ENCODE data around the gene WDR55.
"Not testable (repeated sequence)": the region's sequence is repeated elsewhere in the genome, so short reads cannot be mapped to it uniquely, and the experiment has no call there.

Gene WDR55

DNA sequence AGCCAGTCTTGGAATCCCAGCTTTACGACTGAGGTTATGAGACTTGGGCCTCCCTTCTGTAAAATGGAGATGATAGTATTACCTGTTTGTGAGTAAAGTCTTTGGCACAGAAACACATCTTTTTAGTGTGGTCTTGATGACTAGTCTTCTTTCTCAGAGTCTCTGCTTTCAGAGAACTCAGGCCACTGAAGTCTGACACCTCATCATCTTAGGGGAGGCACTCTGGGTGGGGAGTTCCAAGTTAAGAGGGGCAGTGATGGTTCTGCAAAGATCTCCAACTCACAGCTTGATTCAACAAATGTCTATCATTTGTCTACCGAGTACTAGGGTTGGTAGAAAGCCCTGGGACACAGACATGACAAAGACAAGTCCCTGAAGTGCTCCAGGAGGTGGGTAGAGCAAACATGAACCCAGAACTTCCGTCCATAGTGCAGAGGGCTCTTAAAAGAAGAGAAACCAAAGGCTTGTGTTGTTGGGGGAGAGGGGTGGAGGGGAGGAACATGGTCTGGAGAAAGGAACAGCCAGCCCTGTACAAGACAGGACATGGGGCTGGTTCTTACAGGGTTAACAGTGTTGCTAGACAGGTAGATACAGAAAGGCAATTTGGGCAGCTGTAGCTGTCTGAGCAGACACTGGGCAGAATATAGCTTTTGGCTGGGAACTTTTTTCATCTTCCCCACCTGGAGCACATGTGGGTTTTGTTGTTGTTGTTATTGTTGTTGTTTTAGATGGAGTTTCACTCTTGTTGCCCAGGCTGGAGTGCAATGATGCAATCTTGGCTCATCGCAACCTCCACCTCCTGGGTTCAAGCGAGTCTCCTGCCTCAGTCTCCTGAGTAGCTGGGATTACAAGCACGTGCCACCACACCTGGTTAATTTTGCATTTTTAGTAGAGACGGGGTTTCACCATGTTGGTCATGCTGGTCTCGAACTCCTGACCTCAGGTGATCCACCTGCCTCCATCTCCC lies 29.1 kb upstream of the WDR55 start:
- Histone ChIP-seq H3K27me3 (ENCODE audit: insufficient read depth, low read length) (no peaks in the 10 kb centered on the region), H3K4me3 (ENCODE audit: low read length) (no peak overlapping the region), H3K4me1 (ENCODE audit: insufficient read depth, low read length) (peaks cover 5% of the 10 kb centered on the region), H2AFZ (ENCODE audit: low read depth, low read length) (no peak overlapping the region), H3K36me3 (ENCODE audit: insufficient read depth, low read length) (no peaks in the 10 kb centered on the region), H3K9me3 (ENCODE audit: low read length) (peaks cover 6% of the 10 kb centered on the region)

DNA sequence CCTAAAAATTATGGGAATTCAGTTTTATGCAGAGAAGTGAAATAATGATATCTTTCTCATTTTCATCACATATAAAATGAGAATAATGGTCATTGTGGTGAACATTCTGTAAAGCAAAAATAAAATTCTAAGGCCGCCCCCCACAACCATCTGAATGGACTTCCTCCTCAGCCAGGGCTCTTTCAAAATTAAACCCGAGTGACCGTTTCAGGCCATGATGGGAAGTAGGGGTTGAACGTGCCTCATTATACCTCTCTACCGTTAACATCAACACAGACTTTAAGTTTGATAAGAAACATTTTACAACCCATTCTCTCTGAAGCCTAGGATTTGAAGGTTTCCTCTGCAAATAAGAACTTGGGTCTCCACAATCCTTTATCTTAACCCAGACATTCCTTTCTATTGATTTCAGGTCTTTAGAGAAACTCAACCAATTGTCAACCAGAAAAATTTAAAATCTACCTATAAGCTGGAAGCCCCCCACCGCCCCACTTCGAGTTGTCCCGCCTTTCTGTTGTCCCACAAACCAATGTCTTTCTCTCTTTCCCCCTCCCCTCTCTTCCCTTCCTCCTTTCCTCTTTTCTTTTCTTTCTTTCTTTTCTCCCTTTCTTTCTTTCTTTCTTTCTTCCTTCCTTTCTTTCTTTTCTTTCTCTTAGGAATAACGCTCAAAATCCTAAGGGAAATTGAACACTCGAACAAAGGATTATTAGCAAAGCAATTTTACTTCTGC lies 27.2 kb upstream of the WDR55 start:
- Histone ChIP-seq H3K9me3 (ENCODE audit: low read length) (peaks cover 3% of the 10 kb centered on the region), H3K4me1 (ENCODE audit: insufficient read depth, low read length) (peaks cover 5% of the 10 kb centered on the region), H2AFZ (ENCODE audit: low read depth, low read length) (no peak overlapping the region), H3K27me3 (ENCODE audit: insufficient read depth, low read length) (no peaks in the 10 kb centered on the region), H3K36me3 (ENCODE audit: insufficient read depth, low read length) (peaks cover 4% of the 10 kb centered on the region), H3K4me3 (ENCODE audit: low read length) (no peak overlapping the region)

DNA sequence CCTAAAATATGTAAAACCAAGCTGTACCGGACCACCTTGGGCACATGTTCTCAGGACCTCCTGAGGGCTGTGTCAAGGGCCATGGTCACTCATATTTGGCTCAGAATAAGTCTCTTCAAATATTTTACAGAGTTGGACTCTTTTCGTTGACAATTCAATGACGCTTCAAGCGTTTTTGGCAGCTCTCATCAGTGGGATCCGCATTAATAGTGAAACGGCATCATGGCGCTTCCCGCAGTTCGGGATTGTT lies 25.9 kb upstream of the WDR55 start:
- H2AFZ ChIP-seq (ENCODE audit: low read depth, low read length); H3K27me3 ChIP-seq (ENCODE audit: insufficient read depth, low read length); H3K4me1 ChIP-seq (ENCODE audit: insufficient read depth, low read length); H3K9me3 ChIP-seq (ENCODE audit: low read length): not testable (repeated sequence)
- peaks cover 14% of the 10 kb centered on the region for H3K36me3 ChIP-seq (ENCODE audit: insufficient read depth, low read length)
- H3K4me3 ChIP-seq (ENCODE audit: low read length): peak overlapping the region; percentile 27

DNA sequence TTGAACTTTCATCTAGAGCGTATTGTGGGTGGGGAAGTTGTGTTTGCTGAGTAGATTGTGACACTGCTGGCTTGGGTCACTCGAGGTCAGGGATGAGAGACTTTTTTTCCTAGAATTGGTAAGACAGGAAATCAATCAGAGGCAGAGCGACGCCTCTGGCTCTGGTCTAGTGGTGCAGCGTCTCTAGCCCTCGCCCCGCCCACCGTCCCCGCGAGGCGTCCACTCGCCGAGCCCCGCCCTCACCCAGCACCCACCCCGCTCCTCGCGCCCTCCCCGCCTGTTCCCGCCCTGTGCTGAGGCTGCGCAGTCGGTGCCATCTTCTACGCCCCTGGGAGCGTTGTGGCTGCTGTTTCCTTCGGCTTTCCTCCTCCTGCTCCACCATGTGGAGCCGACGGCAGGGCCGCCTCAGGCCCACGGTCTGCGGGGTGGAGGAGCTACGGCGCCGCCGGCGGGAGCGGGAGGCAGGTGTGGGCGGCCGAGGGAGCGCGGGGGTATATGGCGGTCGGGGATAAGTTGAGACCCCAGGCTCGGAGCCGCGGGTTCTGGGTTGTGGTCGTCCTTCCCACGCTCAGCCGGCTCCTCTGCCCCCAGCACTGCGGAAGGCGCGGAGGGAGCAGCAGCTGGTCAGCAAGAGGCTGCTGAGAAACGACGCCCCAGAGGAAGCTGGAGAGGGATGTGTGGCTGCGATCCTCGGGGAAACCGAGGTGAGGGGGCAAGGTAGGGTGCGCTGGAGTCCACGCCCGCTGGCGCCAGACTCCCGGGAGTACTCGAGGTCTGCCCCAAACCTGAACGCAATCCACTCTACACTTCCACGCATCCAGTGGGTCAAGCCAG lies 25.3 kb upstream of the WDR55 start, which contains the start of gene TMCO6:
TSS of gene TMCO6 (plus strand) at position 304 of the 834 bp plus-strand sequence. CDS start at position 381, 77 bp downstream.
- Histone ChIP-seq H3K36me3 (ENCODE audit: insufficient read depth, low read length) (peaks cover 20% of the 10 kb centered on the region), H2AFZ (ENCODE audit: low read depth, low read length) (peak within 1 kb of the TSS; percentile 11), H3K4me1 (ENCODE audit: insufficient read depth, low read length) (peaks cover 5% of the 10 kb centered on the region), H3K4me3 (ENCODE audit: low read length) (peak within 1 kb of the TSS; percentile 53), H3K27me3 (ENCODE audit: insufficient read depth, low read length) (no peaks in the 10 kb centered on the region), H3K9me3 (ENCODE audit: low read length) (no peaks in the 10 kb centered on the region)

DNA sequence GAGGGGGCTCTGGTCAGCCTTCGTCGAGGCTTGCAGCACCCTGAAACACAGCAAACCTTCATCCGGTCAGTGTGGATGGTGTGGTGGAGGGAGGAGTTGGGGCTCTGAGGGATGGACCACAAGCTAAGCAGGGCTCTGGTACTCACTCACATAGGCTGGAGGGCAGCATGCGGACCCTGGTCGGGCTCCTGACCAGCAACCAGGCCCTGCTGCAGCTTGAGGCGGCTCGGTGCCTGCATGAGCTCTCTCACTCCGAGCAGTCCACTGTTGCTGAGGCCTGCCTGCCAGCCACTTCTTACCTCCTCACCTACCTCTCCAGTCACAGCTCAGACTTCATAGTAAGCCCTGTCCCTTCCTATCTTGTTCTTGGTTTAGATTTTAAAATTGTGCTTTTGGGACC lies 23.0 kb upstream of the WDR55 start:
- H3K9me3 ChIP-seq (ENCODE audit: low read length): no peaks in the 10 kb centered on the region
- no peak overlapping the region for H3K4me3 ChIP-seq (ENCODE audit: low read length)
- no peak overlapping the region for H2AFZ ChIP-seq (ENCODE audit: low read depth, low read length)
- H3K4me1 ChIP-seq (ENCODE audit: insufficient read depth, low read length): peaks cover 11% of the 10 kb centered on the region
- no peaks in the 10 kb centered on the region for H3K27me3 ChIP-seq (ENCODE audit: insufficient read depth, low read length)
- H3K36me3 ChIP-seq (ENCODE audit: insufficient read depth, low read length): peaks cover 32% of the 10 kb centered on the region

DNA sequence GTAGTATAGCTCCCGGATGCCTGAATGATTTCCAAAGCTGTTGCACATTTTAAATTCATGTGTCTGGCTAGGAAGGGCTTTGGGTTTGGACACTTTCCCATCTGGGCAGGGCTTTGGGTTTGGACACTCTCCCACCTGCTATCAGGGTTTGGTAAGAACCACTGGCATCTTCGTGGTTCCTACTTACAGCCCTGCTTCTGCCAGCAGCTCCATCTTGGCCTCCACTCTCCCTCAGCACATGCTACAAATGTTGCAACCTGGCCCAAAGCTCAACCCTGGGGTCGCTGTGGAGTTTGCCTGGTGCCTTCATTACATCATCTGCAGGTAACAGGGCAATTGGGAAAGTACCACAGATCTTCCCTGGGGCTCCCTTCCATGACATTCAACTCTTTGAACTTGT lies 22.0 kb upstream of the WDR55 start:
- Histone ChIP-seq H3K4me1 (ENCODE audit: insufficient read depth, low read length) (peaks cover 14% of the 10 kb centered on the region), H2AFZ (ENCODE audit: low read depth, low read length) (no peak overlapping the region), H3K27me3 (ENCODE audit: insufficient read depth, low read length) (no peaks in the 10 kb centered on the region), H3K9me3 (ENCODE audit: low read length) (no peaks in the 10 kb centered on the region), H3K36me3 (ENCODE audit: insufficient read depth, low read length) (peaks cover 32% of the 10 kb centered on the region), H3K4me3 (ENCODE audit: low read length) (no peak overlapping the region)

DNA sequence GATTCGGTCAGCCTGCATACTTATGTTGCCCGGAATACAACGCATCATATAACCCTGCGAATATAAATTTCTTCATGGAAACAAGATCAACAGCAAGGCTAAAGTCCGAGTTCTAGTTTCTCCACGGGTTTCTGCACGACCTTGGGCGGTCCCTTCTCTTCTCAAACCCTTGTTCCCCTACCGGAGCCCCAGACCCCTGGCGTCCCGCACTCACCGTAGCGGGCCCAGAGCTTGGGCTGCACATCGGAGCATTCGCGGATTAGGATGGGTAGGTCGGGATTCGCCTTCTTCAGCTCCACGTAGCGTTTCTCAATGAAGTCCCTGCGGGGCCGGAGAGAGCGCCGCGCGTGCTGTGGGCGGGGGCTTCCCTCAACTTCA lies 17.7 kb upstream of the WDR55 start:
- Histone ChIP-seq H3K9me3 (ENCODE audit: low read length) (no peaks in the 10 kb centered on the region), H2AFZ (ENCODE audit: low read depth, low read length) (no peak overlapping the region), H3K27me3 (ENCODE audit: insufficient read depth, low read length) (no peaks in the 10 kb centered on the region), H3K4me3 (ENCODE audit: low read length) (peak overlapping the region; percentile 87), H3K4me1 (ENCODE audit: insufficient read depth, low read length) (peaks cover 14% of the 10 kb centered on the region), H3K36me3 (ENCODE audit: insufficient read depth, low read length) (peaks cover 56% of the 10 kb centered on the region)

DNA sequence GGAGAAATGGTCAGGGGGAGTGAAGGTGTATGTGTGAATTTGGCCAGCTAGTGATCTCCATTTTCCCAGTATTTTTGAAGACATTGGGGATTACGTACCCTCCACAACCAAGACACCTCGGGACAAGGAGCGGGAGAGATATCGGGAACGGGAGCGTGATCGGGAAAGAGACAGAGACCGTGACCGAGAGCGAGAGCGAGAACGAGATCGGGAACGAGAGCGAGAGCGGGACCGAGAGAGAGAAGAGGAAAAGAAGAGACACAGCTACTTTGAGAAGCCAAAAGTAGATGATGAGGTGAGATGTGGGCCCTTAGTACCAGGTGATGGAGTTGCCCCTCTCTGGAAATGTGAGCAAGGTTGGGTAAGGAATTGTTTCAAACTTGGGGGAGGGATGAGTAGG lies 5.8 kb upstream of the WDR55 start:
- Histone ChIP-seq H2AFZ (ENCODE audit: low read depth, low read length) (no peak overlapping the region), H3K36me3 (ENCODE audit: insufficient read depth, low read length) (peaks cover 88% of the 10 kb centered on the region), H3K4me1 (ENCODE audit: insufficient read depth, low read length) (peaks cover under 1% of the 10 kb centered on the region), H3K4me3 (ENCODE audit: low read length) (no peak overlapping the region), H3K27me3 (ENCODE audit: insufficient read depth, low read length) (no peaks in the 10 kb centered on the region), H3K9me3 (ENCODE audit: low read length) (no peaks in the 10 kb centered on the region)

DNA sequence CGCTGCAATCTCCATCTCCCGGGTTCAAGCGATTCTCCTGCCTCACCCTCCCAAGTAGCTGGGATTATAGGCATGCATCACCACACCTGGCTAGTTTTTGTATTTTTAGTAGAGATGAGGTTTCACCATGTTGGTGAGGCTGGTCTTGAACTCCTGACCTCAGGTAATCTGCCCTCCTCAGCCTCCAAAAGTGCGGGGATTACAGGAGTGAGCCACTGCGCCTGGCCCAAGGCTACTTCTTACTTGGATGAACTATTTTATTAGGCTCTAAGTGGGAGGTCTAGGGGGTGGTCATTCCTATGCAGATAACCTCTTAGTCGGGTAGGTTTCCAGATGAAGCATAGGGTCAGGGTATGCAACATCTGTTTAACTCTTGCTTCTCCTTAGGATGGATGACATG lies 4.3 kb upstream of the WDR55 start:
- not testable (repeated sequence) for H3K27me3 ChIP-seq (ENCODE audit: insufficient read depth, low read length); H3K9me3 ChIP-seq (ENCODE audit: low read length); H2AFZ ChIP-seq (ENCODE audit: low read depth, low read length); H3K4me1 ChIP-seq (ENCODE audit: insufficient read depth, low read length); H3K4me3 ChIP-seq (ENCODE audit: low read length)
- H3K36me3 ChIP-seq (ENCODE audit: insufficient read depth, low read length): peaks cover 73% of the 10 kb centered on the region

DNA sequence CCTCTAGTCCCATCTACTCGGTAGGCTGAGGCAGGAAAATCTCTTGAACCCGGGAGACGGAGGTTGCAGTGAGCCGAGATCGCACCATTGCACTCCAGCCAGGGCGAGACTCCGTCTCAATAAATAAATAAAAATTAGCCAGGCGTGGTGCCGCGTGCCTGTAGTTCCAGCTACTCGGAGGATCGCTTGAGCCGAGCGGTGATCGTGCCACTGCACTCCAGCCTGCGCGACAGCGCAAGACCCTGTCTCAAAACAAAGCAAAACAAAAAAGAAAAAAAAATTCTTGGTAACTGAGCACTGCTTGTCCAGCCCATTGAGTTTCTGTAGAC lies 710 bp upstream of the WDR55 start:
- Histone ChIP-seq H2AFZ (ENCODE audit: low read depth, low read length) (peak overlapping the region; percentile 44), H3K4me3 (ENCODE audit: low read length) (peak overlapping the region; percentile 63), H3K36me3 (ENCODE audit: insufficient read depth, low read length) (peaks cover 61% of the 10 kb centered on the region), H3K4me1 (ENCODE audit: insufficient read depth, low read length) (peaks cover 9% of the 10 kb centered on the region), H3K27me3 (ENCODE audit: insufficient read depth, low read length) (no peaks in the 10 kb centered on the region), H3K9me3 (ENCODE audit: low read length) (no peaks in the 10 kb centered on the region)

DNA sequence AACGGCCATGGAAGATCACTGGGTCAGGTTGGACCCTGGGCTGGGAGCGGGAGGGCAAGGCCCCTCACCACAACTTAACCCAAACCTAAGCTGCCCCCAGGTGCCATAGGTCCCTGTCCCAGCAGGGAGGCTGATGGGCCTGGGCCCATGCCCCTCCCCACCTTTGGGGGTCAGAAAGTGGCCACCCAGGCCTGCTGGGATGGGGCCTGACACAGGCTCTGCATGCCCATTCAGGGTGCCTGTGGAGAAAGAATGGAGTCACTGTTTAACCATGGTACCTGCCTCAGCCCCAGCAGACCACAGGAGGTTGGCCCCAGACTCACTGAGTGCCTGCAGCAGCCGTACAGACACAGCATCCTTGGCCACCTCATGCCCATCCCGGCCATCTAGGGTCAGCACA lies 6.3 kb downstream of the WDR55 start:
- not testable (repeated sequence) for H3K9me3 ChIP-seq (ENCODE audit: low read length); H3K4me3 ChIP-seq (ENCODE audit: low read length); H2AFZ ChIP-seq (ENCODE audit: low read depth, low read length); H3K4me1 ChIP-seq (ENCODE audit: insufficient read depth, low read length); H3K27me3 ChIP-seq (ENCODE audit: insufficient read depth, low read length)
- peaks cover 80% of the 10 kb centered on the region for H3K36me3 ChIP-seq (ENCODE audit: insufficient read depth, low read length)

DNA sequence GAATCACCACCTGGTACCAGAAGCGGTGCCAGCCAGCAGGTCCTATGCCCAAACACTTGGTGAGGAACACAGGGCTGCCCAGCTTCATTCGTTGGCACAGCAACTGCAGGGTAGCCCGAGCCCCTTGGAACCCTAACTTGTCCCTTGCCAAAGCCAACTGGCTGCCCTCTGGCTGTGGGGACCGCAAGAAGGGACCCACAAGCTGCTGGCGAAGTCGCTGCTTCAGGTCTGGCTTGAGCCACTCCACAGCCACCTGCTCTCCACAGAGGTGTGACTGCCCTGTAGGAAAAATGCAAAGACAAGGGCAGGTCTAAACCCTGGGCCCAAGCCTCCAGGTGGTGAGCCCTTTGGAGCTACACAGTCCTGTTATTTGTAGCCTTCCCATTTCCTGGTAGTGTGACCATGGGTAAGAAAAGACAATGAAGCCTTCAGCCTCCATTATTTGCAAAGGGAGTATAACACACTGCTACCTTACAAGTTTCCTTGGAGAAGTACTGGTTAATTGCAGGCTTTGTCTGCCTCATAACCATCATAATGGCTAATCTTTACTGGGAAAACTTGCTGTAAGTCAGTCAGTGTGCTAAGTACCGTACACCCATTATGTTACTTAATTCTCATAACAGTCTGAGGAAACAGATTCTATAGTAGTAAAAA lies 6.9 kb downstream of the WDR55 start:
- Histone ChIP-seq H3K9me3 (ENCODE audit: low read length) (no peaks in the 10 kb centered on the region), H3K4me1 (ENCODE audit: insufficient read depth, low read length) (no peaks in the 10 kb centered on the region), H3K4me3 (ENCODE audit: low read length) (no peak overlapping the region), H3K36me3 (ENCODE audit: insufficient read depth, low read length) (peaks cover 85% of the 10 kb centered on the region), H2AFZ (ENCODE audit: low read depth, low read length) (no peak overlapping the region), H3K27me3 (ENCODE audit: insufficient read depth, low read length) (no peaks in the 10 kb centered on the region)
